ENCODE data around the gene PON2. TPM values are rescaled to one million over a fixed set of nuclear protein-coding genes. Genes with fewer than 3 reads are reported as not detected.

The PON2 gene
- polyA plus RNA-seq, 1 donor from 2014 or later: 94.2 TPM

Other genes starting within 250 kb of the PON2 start
- gene PON1, start 110.5 kb downstream of the PON2 start, polyA plus RNA-seq (ENCODE audit: insufficient read depth, low read depth, low replicate concordance): 28.8 TPM
- gene PON3, start 38.7 kb downstream of the PON2 start, polyA plus RNA-seq (ENCODE audit: insufficient read depth, low read depth, low replicate concordance): 0.56 TPM
- 0.53 TPM for gene ASB4, start 50.9 kb upstream of the PON2 start, polyA plus RNA-seq (ENCODE audit: insufficient read depth, low read depth, low replicate concordance)
- 25.9 TPM for gene PDK4, start 161.5 kb upstream of the PON2 start, polyA plus RNA-seq (ENCODE audit: insufficient read depth, low read depth, low replicate concordance)